OCI-LY1 (cell line): ENCODE results near the gene ABCA8.

Experiments
- H2AFZ ChIP-seq: fragments of 200-600 bp; sonication (generic), shearing (Covaris generic); 2 replicates; pipeline ENCODE4 v1.6.0; 2014; ENCODE audit warnings: antibody characterized with exemption, mild to moderate bottlenecking, low read length
- H3F3A ChIP-seq: fragments of 200-600 bp; sonication (generic), shearing (Covaris generic); 2 replicates; pipeline ENCODE4 v1.6.0; 2014; ENCODE audit warnings: mild to moderate bottlenecking, antibody characterized with exemption, low read length, moderate library complexity; ENCODE audit not compliant: insufficient read depth
- H3K27ac ChIP-seq: fragments of 200-600 bp; sonication (generic); 2 replicates; pipeline ENCODE4 v1.5.1; 2014; ENCODE audit warnings: low read length, mixed run types, mild to moderate bottlenecking, low read depth; ENCODE audit not compliant: poor library complexity, severe bottlenecking
- H3K27me3 ChIP-seq: fragments of 200-600 bp; sonication (generic); 2 replicates; pipeline ENCODE4 v1.6.0; 2014; ENCODE audit warnings: antibody characterized with exemption, mild to moderate bottlenecking, low read length, moderate library complexity; ENCODE audit not compliant: insufficient read depth
- H3K36me3 ChIP-seq: fragments of 200-600 bp; sonication (generic); 2 replicates; pipeline ENCODE4 v1.6.1; 2014; ENCODE audit warnings: mild to moderate bottlenecking, antibody characterized with exemption, low read length, moderate library complexity, mixed read lengths; ENCODE audit not compliant: insufficient read depth
- H3K4me1 ChIP-seq: fragments of 200-600 bp; sonication (generic); 2 replicates; pipeline ENCODE4 v1.5.1; 2014; ENCODE audit warnings: mild to moderate bottlenecking, low read length, moderate library complexity; ENCODE audit not compliant: insufficient read depth, severe bottlenecking
- H3K4me2 ChIP-seq: fragments of 200-600 bp; sonication (generic), shearing (Covaris generic); 2 replicates; pipeline ENCODE4 v1.6.1; 2014; ENCODE audit warnings: low read length
- H3K4me3 ChIP-seq: fragments of 200-600 bp; sonication (generic); 2 replicates; pipeline ENCODE4 v1.5.1; 2014; ENCODE audit warnings: low read length, low read depth, mild to moderate bottlenecking, mixed read lengths; ENCODE audit not compliant: poor library complexity, severe bottlenecking
- H3K79me2 ChIP-seq: fragments of 200-600 bp; shearing (Covaris generic); 2 replicates; pipeline ENCODE4 v1.6.1; 2016; ENCODE audit warnings: mixed run types, low read length, mixed read lengths; ENCODE audit not compliant: insufficient read depth
- H3K9ac ChIP-seq: fragments of 200-600 bp; sonication (generic), shearing (Covaris generic); 2 replicates; pipeline ENCODE4 v1.6.1; 2014; ENCODE audit warnings: mild to moderate bottlenecking, low read length, mixed read lengths
- H3K9me2 ChIP-seq: fragments of 200-600 bp; sonication (generic), shearing (Covaris generic); 2 replicates; pipeline ENCODE4 v1.6.1; 2014; ENCODE audit warnings: low read depth, mild to moderate bottlenecking, low read length, mixed read lengths
- H3K9me3 ChIP-seq: fragments of 200-600 bp; shearing (Covaris generic); 2 replicates; pipeline ENCODE4 v1.6.1; 2014; ENCODE audit warnings: low read length, mixed read lengths
- H4K20me1 ChIP-seq: fragments of 200-600 bp; sonication (generic), shearing (Covaris generic); 2 replicates; pipeline ENCODE4 v1.6.0; 2016; ENCODE audit warnings: mild to moderate bottlenecking, low read length; ENCODE audit not compliant: insufficient read depth
- EZH2 ChIP-seq: fragments of 200-600 bp; sonication (generic), shearing (Covaris generic); IDR thresholded peaks from 2 replicates; pipeline ENCODE4 v1.8.0; 2017; ENCODE audit warnings: borderline replicate concordance, mixed run types, mild to moderate bottlenecking, antibody characterized with exemption, low read length, moderate library complexity, mixed read lengths
- TF ChIP-seq, protein P1 (sequence below): fragments of 200-600 bp; sonication (generic), shearing (Covaris generic); IDR thresholded peaks from 2 replicates; pipeline ENCODE4 v1.5.1; 2017; ENCODE audit warnings: mild to moderate bottlenecking, antibody characterized with exemption, low read length, moderate library complexity, mixed read lengths

The ABCA8 gene

GRCh38 chr17:68972119-68972704 is 17.0 kb upstream of the ABCA8 start:
- no peaks in the 10 kb centered on the region for H3F3A ChIP-seq
- no peaks in the 10 kb centered on the region for H4K20me1 ChIP-seq
- no peaks in the 10 kb centered on the region for H3K9me3 ChIP-seq
- H3K9me2 ChIP-seq: no peaks in the 10 kb centered on the region
- no peak overlapping the region for H3K9ac ChIP-seq
- no peak for TF ChIP-seq EZH2
- TF ChIP-seq, protein P1, sequence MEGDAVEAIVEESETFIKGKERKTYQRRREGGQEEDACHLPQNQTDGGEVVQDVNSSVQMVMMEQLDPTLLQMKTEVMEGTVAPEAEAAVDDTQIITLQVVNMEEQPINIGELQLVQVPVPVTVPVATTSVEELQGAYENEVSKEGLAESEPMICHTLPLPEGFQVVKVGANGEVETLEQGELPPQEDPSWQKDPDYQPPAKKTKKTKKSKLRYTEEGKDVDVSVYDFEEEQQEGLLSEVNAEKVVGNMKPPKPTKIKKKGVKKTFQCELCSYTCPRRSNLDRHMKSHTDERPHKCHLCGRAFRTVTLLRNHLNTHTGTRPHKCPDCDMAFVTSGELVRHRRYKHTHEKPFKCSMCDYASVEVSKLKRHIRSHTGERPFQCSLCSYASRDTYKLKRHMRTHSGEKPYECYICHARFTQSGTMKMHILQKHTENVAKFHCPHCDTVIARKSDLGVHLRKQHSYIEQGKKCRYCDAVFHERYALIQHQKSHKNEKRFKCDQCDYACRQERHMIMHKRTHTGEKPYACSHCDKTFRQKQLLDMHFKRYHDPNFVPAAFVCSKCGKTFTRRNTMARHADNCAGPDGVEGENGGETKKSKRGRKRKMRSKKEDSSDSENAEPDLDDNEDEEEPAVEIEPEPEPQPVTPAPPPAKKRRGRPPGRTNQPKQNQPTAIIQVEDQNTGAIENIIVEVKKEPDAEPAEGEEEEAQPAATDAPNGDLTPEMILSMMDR: peak; percentile 54
- H3K4me2 ChIP-seq: no peak overlapping the region
- H3K79me2 ChIP-seq: no peaks in the 10 kb centered on the region
- no peaks in the 10 kb centered on the region for H3K36me3 ChIP-seq
- H2AFZ ChIP-seq: no peak overlapping the region
- no peaks in the 10 kb centered on the region for H3K4me1 ChIP-seq
- H3K27ac ChIP-seq: no peak overlapping the region
- no peak overlapping the region for H3K4me3 ChIP-seq
- H3K27me3 ChIP-seq: no peaks in the 10 kb centered on the region

DNA sequence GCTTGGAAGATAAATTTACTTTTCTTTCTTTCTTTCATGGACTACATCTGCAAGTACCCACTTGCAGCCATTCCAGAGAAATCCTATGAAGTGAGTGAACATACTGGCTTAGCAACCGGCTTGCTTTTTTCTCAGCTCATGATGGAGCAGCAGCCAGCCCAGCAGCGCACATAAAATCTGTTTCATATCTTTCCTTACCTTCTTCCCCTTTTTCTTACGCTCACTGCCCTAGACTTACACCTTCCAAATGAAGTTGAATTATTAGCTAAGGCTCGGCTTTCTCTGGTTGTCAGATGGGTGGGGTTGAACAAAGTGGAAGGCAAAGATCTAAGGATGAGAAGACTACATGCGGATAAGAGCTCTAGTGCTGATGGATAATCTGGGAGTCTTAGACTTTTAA is 13.9 kb upstream of the ABCA8 start:
- no peak overlapping the region for H2AFZ ChIP-seq

GRCh38 chr17:68963958-68964357 is 8.8 kb upstream of the ABCA8 start:
- Histone ChIP-seq H3K4me2 (no peak overlapping the region), H3K79me2 (no peaks in the 10 kb centered on the region), H3K27ac (no peak overlapping the region), H3K4me1 (no peaks in the 10 kb centered on the region), H3F3A (no peaks in the 10 kb centered on the region), H3K4me3 (no peak overlapping the region), H3K9me3 (no peaks in the 10 kb centered on the region), H3K27me3 (no peaks in the 10 kb centered on the region), H2AFZ (no peak overlapping the region), H3K36me3 (no peaks in the 10 kb centered on the region), H3K9ac (no peak overlapping the region), H3K9me2 (no peaks in the 10 kb centered on the region), H4K20me1 (no peaks in the 10 kb centered on the region)
- TF ChIP-seq EZH2: no peak
- TF ChIP-seq, protein P1: no peak

More for the DNA sequence above, 13.9 kb upstream of the ABCA8 start:
- H3K36me3 ChIP-seq: no peaks in the 10 kb centered on the region
- no peaks in the 10 kb centered on the region for H3K9me2 ChIP-seq
- TF ChIP-seq, protein P1: no peak
- TF ChIP-seq EZH2: no peak
- H4K20me1 ChIP-seq: no peaks in the 10 kb centered on the region
- no peaks in the 10 kb centered on the region for H3K79me2 ChIP-seq
- H3K9me3 ChIP-seq: no peaks in the 10 kb centered on the region
- H3K4me1 ChIP-seq: no peaks in the 10 kb centered on the region
- H3K9ac ChIP-seq: no peak overlapping the region
- no peak overlapping the region for H3K27ac ChIP-seq
- H3F3A ChIP-seq: no peaks in the 10 kb centered on the region
- H3K4me3 ChIP-seq: no peak overlapping the region
- no peak overlapping the region for H3K4me2 ChIP-seq
- no peaks in the 10 kb centered on the region for H3K27me3 ChIP-seq
